Spinal cord (tissue), 10 donors: ENCODE results near the gene SYNPO2. TPM values are rescaled to one million over a fixed set of nuclear protein-coding genes. Genes with fewer than 3 reads are reported as not detected.

Source experiments
- DNase-seq, 6 donors: peaks; one replicate each; pipeline versions ENCODE4 v3.0.0 to v3.0.0-alpha.2; 2013 to 2015; ENCODE audit warnings: low spot score in 6 of 6, low read depth in 4 of 6
- H3K27ac ChIP-seq: one replicate; pipeline ENCODE4 v1.5.1; 2013; ENCODE audit warnings: low read depth, low read length, control low read depth
- H3K27me3 ChIP-seq: one replicate; pipeline ENCODE4 v1.6.1; 2013; ENCODE audit warnings: low read length; ENCODE audit not compliant: control insufficient read depth, insufficient read depth
- H3K36me3 ChIP-seq: one replicate; pipeline ENCODE4 v1.6.1; 2013; ENCODE audit warnings: low read length; ENCODE audit not compliant: control insufficient read depth, insufficient read depth
- H3K4me1 ChIP-seq: one replicate; pipeline ENCODE4 v1.6.1; 2013; ENCODE audit warnings: low read length; ENCODE audit not compliant: control insufficient read depth, insufficient read depth
- H3K4me3 ChIP-seq: one replicate; pipeline ENCODE4 v1.5.1; 2013; ENCODE audit warnings: low read depth, low read length, control low read depth
- H3K9me3 ChIP-seq: one replicate; pipeline ENCODE4 v1.6.1; 2013; ENCODE audit warnings: low read length; ENCODE audit not compliant: control insufficient read depth, insufficient read depth
- WGBS: methylation state at CpG from one replicate; pipeline ENCODE4 v1.1.5; 2013; ENCODE audit warnings: missing lambda C conversion rate; ENCODE audit not compliant: insufficient coverage; 5-methylcytosine and 5-hydroxymethylcytosine counted together
- polyA plus RNA-seq, 2 donors: library from polyadenylated mRNA; unstranded; fragments of 120-200 nt; gene quantifications; one replicate each; pipeline ENCODE4 v1.2.1, GENCODE V29; 2013; ENCODE audit not compliant: insufficient read length in 2 of 2
- total RNA-seq, 2 donors: library from RNA; depleted of rRNA in 1 of 2; stranded (reverse); fragments of 120-200 nt in 1 of 2; fragments of >200 nt in 1 of 2; gene quantifications; one replicate each; pipeline versions ENCODE4 v1.2.3 to v1.2.4, GENCODE V29; 2013 to 2014
- donor health status: healthy.

The SYNPO2 gene
- total and polyA plus RNA-seq, 4 donors, result 6.1 to 14.3 (median 9.7) TPM

- H3K9me3 ChIP-seq, result no peaks in the 10 kb centered on the region
- no peaks in the 10 kb centered on the region for H3K27me3 ChIP-seq
- no peak overlapping the region for H3K27ac ChIP-seq
- H3K4me1 ChIP-seq, result no peaks in the 10 kb centered on the region
- H3K36me3 ChIP-seq, result peaks cover 4% of the 10 kb centered on the region
- H3K4me3 ChIP-seq, result no peak overlapping the region
- DNase-seq, result no peak
- WGBS, result 95% methylated on average over 10 of the region's 11 CpGs
Observed at GRCh38 chr4:119031218-119031617, 142.6 kb downstream of the SYNPO2 start.

- WGBS, result 100% methylated on average over 2 of the region's 6 CpGs
- no peak overlapping the region for H3K27ac ChIP-seq
- no peaks in the 10 kb centered on the region for H3K27me3 ChIP-seq
- H3K36me3 ChIP-seq, result peaks cover 4% of the 10 kb centered on the region
- H3K4me3 ChIP-seq, result no peak overlapping the region
- no peaks in the 10 kb centered on the region for H3K4me1 ChIP-seq
- DNase-seq, result no peak
- H3K9me3 ChIP-seq, result no peaks in the 10 kb centered on the region
Observed at GRCh38 chr4:119032921-119033685, 144.4 kb downstream of the SYNPO2 start.

- Histone ChIP-seq H3K36me3 (peaks cover 4% of the 10 kb centered on the region), H3K9me3 (no peaks in the 10 kb centered on the region), H3K27ac (no peak overlapping the region), H3K4me3 (no peak overlapping the region), H3K4me1 (no peaks in the 10 kb centered on the region), H3K27me3 (no peaks in the 10 kb centered on the region)
- DNase-seq, result no peak
- WGBS, result 79% methylated on average over 3 of the region's 4 CpGs
Observed at GRCh38 chr4:119034276-119035008, 145.8 kb downstream of the SYNPO2 start.

- no peak overlapping the region for H3K4me3 ChIP-seq
- no peaks in the 10 kb centered on the region for H3K9me3 ChIP-seq
- H3K27ac ChIP-seq, result no peak overlapping the region
- H3K4me1 ChIP-seq, result no peaks in the 10 kb centered on the region
- peak in 1 of 6 donors; percentile 8 for DNase-seq
- H3K36me3 ChIP-seq, result no peaks in the 10 kb centered on the region
- no CpG with 5 or more reads among the region's 8 CpGs for WGBS
- no peaks in the 10 kb centered on the region for H3K27me3 ChIP-seq
Observed at GRCh38 chr4:119035951-119036737, 147.5 kb downstream of the SYNPO2 start.

- Histone ChIP-seq H3K36me3 (no peaks in the 10 kb centered on the region), H3K9me3 (no peaks in the 10 kb centered on the region), H3K4me3 (no peak overlapping the region), H3K27me3 (no peaks in the 10 kb centered on the region), H3K4me1 (no peaks in the 10 kb centered on the region), H3K27ac (no peak overlapping the region)
- no CpG with 5 or more reads among the region's 1 CpG for WGBS
- no peak for DNase-seq
Observed at GRCh38 chr4:119037709-119038108, 149.1 kb downstream of the SYNPO2 start.

GRCh38 chr4:119038116-119038841, 149.6 kb downstream of the SYNPO2 start:
- no peak for DNase-seq
- H3K36me3 ChIP-seq, result no peaks in the 10 kb centered on the region
- H3K27ac ChIP-seq, result no peak overlapping the region
- H3K4me3 ChIP-seq, result no peak overlapping the region
- no peaks in the 10 kb centered on the region for H3K4me1 ChIP-seq
- no peaks in the 10 kb centered on the region for H3K9me3 ChIP-seq
- no peaks in the 10 kb centered on the region for H3K27me3 ChIP-seq
- 94% methylated on average over 2 of the region's 5 CpGs for WGBS

GRCh38 chr4:119039160-119039559, 150.5 kb downstream of the SYNPO2 start:
- no peak for DNase-seq
- no peaks in the 10 kb centered on the region for H3K27me3 ChIP-seq
- H3K9me3 ChIP-seq, result no peaks in the 10 kb centered on the region
- no peak overlapping the region for H3K27ac ChIP-seq
- WGBS, result no CpG with 5 or more reads among the region's 1 CpG
- no peak overlapping the region for H3K4me3 ChIP-seq
- H3K36me3 ChIP-seq, result no peaks in the 10 kb centered on the region
- no peaks in the 10 kb centered on the region for H3K4me1 ChIP-seq

GRCh38 chr4:119039779-119040178, 151.1 kb downstream of the SYNPO2 start:
- Histone ChIP-seq H3K4me3 (no peak overlapping the region), H3K27me3 (no peaks in the 10 kb centered on the region), H3K9me3 (no peaks in the 10 kb centered on the region), H3K27ac (no peak overlapping the region), H3K36me3 (no peaks in the 10 kb centered on the region), H3K4me1 (no peaks in the 10 kb centered on the region)
- no CpG with 5 or more reads among the region's 4 CpGs for WGBS
- no peak for DNase-seq

- H3K27me3 ChIP-seq, result no peaks in the 10 kb centered on the region
- no peak for DNase-seq
- no peaks in the 10 kb centered on the region for H3K4me1 ChIP-seq
- WGBS, result no CpG with 5 or more reads among the region's 3 CpGs
- H3K27ac ChIP-seq, result no peak overlapping the region
- H3K4me3 ChIP-seq, result no peak overlapping the region
- H3K9me3 ChIP-seq, result no peaks in the 10 kb centered on the region
- H3K36me3 ChIP-seq, result no peaks in the 10 kb centered on the region
Observed at GRCh38 chr4:119040261-119040660, 151.6 kb downstream of the SYNPO2 start.
